SU-DHL-6 (cell line): ENCODE results near the gene RTCB.

Source experiments
- CTCF ChIP-seq: fragments of 200-600 bp; sonication (generic); IDR thresholded peaks from one replicate; pipeline ENCODE4 v1.5.1; 2017; ENCODE audit warnings: antibody characterized with exemption, mild to moderate bottlenecking, low read length, moderate library complexity; ENCODE audit not compliant: insufficient read depth, poor library complexity, severe bottlenecking
- EZH2phosphoT487 ChIP-seq: fragments of 200-600 bp; sonication (generic), shearing (Covaris generic); conservative IDR thresholded peaks from 2 replicates; pipeline ENCODE4 v1.6.1; 2018; ENCODE audit warnings: mild to moderate bottlenecking, antibody characterized with exemption, low read length, moderate library complexity, mixed read lengths

- TF ChIP-seq CTCF (no peak), EZH2phosphoT487 (no peak)
These were observed 58.2 kb downstream of the RTCB start for GRCh38 chr22:32353840-32354239.
